ENCODE results near the gene ARHGAP35.
"Not testable (repeated sequence)": the region's sequence is repeated elsewhere in the genome, so short reads cannot be mapped to it uniquely, and the experiment has no call there.

The ARHGAP35 gene

DNA sequence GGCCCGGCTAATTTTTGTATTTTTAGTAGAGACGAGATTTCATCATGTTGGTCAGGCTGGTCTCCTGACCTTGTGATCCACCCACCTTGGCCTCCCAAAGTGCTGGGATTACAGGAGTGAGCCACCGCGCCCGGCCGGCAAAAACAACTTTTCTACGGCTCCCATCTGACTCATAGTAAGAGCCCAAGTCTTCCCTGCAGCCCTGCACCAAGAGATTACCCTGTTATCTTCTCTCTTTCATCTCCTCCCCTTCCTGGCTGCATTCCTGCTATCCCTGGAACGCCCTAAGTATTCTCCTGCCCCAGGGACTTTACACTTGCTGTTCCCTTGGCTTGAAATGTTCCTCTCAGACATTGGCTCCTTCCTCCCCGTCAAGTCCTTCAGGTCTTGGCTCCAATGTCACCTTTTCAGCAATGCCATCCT is 16.7 kb upstream of the ARHGAP35 start:
- ATAC-seq (no peak), DNase-seq (no peak)

DNA sequence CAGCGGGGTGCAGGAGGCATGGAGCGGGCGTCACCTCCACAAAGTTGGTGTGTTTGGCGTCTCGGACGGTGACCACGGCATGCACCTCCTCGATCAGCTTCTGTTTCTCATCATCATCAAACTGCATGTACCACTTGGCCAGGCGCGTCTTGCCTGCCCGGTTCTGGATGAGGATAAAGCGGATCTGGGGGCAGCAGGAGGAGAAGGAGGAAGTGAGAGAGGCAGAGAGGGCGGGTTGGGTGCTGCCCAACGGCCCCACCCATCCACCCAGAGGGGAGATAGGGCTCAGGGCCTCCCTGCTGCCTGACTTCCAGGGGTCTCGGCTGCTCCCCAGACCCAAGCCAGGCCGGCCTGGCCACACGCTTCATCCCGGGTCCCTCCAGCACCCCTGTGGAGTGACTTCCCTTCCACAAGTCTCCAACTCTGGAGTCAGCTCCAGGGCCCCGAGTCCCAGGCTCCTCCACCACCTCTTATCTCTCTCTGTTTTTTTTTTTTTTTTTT is 14.8 kb upstream of the ARHGAP35 start:
- DNase-seq (no peak), ATAC-seq (no peak)

GRCh38 chr19:46847528-46847927 is 13.3 kb upstream of the ARHGAP35 start:
- no peak for DNase-seq

DNA sequence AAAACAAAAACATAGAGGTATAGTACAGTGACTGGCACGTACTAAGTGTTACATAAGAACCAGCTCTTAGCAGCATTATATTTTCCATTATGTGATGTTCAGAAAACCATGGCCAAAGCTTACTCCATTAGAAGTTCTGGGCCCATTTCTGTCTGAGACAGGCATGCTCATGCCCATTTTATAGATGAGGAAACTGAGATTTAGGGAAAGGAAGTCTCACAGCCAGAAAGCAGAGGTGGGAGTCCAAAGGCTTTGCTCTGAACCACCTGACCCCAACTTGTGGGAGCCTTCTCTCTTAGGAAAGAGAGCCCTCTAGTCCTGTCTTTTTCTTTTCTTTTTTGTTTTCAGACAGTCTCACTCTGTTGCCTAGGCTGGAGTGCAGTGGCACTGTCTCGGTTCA is 12.4 kb upstream of the ARHGAP35 start:
- DNase-seq, result no peak
- ATAC-seq, result no peak

More at GRCh38 chr19:46847528-46847927, 13.3 kb upstream of the ARHGAP35 start:
- no peak for ATAC-seq

- ATAC-seq (no peak), DNase-seq (no peak)
Observed at GRCh38 chr19:46849610-46850009, 11.2 kb upstream of the ARHGAP35 start.

DNA sequence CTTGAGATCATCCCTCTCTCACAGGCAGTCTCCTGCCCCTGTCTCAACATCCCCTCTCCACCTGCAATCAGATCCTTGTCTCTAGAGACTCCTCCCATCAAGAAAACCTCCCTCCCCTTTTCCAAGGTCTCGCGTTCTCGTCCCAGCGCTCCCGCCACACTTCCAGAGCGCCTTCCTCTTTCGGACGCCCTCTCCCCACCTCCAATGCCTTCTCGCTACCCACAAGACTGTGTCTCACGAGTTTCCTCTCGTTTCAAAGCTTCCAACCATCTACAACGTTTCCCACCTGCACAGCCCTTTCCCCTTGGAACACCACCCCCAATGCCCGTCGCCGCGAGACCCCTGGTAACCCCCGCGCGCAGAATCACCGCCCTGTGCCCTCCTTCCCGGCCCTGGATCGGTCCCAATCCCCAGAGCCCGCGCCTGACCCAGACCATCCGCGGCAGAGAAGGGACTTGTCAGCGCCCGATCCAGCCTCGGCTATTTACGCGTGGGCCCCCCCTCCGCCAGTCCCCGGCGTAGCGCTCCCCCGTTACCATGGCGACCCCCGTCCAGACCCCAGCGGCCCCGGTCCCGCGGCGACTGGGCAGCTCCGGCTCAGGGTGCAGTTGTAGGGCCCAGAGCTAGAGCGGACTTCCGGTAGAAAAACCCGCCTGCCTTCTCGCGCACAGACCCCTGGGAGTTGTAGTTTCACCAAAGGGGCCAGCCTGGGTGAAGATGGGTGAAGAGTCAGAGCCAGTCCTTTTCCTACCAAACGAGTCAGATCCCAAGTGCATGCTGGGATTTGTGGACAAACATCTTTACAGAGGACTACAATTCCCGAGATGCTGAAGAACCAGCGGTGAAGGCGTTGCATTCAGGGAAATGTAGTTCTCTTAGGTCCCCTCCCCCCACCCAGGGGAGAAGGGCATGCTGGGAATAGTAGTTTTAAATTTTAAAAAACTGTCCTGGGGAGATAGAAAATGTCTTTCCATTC is 10.3 kb upstream of the ARHGAP35 start, which contains the start of gene AP2S1:
TSS of gene AP2S1 (minus strand) at position 619 of the 976 bp plus-strand sequence. CDS start at position 539, 80 bp downstream.
- DNase-seq (peak; percentile 91), ATAC-seq (peak; percentile 99)

- DNase-seq (no peak), ATAC-seq (no peak)
Observed at GRCh38 chr19:46852830-46853229, 8.0 kb upstream of the ARHGAP35 start.

DNA sequence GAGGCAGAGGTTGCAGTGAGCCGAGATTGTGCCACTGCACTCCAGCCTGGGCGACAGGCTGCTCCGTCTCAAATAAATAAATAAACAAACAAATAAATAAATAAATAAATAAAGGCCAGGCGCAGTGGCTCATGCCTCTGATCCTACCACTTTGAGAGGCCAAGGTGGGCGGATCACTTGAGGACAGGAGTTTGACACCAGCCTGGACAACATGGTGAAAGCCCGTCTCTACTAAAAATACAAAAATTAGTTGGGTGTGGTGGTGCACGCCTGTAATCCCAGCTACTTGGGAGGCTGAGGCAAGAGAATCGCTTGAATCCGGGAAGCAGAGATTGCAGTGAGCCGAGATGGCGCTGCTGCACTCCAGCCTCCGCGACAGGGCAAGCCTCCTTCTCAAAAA is 6.1 kb upstream of the ARHGAP35 start:
- ATAC-seq, DNase-seq: not testable (repeated sequence)

DNA sequence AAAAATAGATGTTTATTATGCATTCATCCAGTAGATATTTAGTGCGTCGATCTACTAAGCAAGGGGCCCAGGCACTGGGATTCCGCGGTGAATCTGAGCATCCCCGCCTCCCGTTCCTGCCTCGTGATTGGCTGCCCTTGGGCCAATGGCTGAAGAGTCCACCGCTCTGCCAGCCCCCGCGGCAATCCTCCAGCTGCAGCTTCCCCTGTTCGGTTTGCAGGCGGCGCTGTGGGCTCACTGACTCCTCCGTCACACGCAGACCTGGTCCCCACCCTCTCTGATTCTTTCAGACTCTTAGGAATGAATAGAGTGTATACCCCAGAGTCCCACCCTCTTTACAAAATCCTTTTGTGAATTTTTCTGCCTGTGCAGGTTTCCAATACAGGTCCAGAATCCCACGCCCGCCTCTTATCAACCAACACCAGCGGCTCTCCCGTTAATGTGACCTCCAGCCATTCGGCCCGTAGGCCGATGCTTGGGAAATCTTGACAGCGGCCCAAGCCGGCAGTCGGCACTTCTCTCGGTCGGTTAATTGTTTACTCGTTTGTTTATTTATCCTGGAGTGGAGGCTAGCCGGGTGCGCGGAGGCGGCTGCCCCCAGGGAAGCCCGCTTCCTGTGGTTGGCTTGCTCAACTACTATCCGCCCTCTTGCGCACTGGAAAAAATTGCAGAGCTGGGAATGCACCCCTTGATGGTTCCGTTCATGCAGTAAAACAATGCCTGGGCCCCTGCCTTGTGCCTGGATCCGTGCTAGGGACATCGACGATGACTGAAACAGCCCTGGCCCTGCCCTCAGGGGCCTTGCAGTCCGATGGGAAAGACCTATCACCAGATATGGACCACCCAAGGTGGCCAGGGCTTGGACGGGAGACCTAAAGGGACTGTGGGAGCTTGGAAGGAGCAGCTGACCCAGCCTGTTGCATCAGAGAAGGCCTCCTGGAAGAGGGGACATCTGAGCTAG is 4.5 kb upstream of the ARHGAP35 start:
- ATAC-seq (peak; percentile 74), DNase-seq (peak; percentile 93)

- DNase-seq, result no peak
- ATAC-seq, result no peak
Observed at GRCh38 chr19:46859637-46860124, 1.1 kb upstream of the ARHGAP35 start.

DNA sequence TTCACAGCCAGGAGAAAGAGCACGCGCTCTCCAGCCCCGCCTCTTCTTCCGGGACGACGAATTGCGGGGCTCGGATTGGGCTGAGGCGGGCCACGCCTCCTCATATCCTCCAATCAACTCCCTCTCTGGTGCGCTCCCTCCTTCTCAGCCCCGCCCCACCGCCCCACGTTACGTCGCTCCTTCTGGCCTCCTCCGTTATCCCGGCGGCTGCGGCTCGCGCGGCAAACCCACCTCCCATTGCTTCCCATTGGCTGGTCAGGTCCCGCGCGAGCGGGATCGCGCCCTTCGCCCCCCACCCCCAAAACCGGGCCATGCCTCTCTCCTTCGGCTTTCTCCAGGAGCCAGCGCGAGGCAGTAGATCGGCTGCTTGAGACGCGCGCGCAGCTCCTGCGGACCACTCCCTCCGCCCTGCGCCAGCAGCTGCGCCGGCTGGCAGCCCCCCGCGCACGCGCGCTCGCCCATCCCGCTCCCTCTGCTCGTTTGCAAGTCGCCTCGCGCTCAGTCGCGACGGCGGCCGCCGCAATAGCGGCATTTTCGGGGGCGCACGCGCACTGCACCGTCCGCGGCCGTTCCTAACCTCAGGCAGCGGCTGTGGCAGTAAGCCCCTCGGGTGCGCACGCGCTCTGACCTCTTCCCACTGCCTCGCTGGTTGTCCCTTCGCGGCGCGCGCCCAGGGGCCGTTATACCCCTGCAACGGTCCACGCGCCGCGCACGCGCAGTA is 512 bp upstream of the ARHGAP35 start:
- DNase-seq, result peak; percentile 96
- peak; percentile 84 for ATAC-seq

- DNase-seq (no peak), ATAC-seq (no peak)
Observed at GRCh38 chr19:46861691-46862502, 1.1 kb downstream of the ARHGAP35 start.

DNA sequence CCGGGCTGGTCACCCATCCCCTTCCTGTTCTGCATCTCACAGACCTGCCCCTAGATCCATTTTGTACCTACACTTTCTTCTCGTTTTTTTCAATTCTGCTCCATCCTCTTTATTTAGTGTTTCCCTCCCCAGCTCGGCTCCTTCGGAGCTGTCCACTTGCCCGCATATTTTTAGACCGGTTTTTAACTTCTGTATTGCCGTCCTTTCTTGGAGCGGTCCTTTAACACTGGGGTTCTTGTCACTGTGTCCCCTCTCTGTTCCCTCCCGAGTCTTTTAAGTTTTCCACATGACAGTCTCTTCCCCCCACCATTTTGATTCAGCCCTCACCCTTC is 1.7 kb downstream of the ARHGAP35 start:
- DNase-seq (no peak), ATAC-seq (no peak)

DNA sequence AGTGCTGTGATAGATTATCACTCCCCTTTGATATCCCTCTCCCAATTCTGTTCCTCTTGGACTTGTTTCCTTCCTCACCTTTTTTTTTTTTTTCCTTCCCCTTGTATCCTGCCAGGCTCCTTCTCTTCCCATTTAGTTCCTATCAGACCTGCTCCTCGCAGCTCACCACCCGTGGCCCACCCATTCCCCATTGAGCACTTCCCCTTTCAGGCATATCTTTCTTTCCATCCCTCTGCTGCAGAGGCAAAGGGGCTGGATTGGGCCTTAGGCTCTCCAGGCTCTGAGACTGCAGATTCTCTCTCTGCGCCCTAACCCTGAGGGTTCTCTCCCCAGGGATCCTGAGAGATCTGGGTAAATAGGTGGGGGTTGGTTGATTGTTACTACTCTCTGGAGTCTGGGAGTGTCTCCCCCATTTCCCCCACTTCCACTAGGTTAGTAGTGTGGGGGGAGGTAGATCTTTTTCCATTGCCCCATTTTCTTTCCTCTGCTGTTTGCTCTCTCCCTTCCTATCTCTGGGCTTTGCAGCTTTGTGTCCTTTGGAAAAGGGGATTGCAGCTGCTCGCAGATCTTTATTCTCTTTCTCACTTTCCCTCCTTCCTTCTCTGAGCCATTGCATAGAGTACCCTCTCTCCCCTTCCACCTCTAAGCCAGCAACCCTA is 2.3 kb downstream of the ARHGAP35 start:
- ATAC-seq, result no peak
- DNase-seq, result no peak

- no peak for ATAC-seq
- no peak for DNase-seq
Observed at GRCh38 chr19:46863818-46864629, 3.2 kb downstream of the ARHGAP35 start.

DNA sequence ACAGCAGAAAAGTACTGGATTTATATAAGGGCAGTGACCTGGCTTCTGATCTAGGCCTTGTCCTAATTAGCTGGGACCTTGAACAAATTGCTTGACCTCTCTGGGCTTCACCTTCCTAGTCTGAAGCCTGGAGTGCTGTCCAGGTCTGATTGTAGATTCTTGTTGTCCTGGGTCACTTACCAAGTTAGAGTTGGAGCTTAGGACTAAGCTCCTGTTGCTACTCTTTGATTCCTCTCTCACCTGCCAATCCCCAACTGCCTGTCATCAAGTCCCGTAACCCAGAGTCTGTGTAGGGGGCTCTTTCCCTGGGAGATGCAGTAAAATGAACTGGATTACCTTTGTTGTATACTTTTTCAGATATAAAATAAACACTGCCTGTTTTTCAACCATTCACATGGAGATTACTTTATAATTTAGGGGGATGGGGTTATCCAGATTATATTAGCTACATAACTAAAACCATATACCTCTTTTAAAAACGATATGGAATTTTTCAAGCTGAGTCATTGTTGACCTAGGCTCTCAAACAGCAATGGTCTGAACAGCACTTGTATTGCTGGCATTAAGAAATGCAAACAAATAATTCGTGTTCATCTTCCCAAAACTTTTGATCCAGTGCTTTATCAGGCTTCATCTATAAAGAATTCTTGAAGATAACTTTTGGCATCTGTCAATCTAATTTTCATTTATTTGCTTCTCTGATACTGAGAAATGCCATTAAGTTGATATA is 5.8 kb downstream of the ARHGAP35 start:
- no peak for ATAC-seq
- DNase-seq, result no peak

GRCh38 chr19:46867170-46867569 is 6.4 kb downstream of the ARHGAP35 start:
- ATAC-seq (no peak), DNase-seq (no peak)

GRCh38 chr19:46868025-46868802 is 7.4 kb downstream of the ARHGAP35 start:
- ATAC-seq (no peak), DNase-seq (no peak)
